Smooth muscle cell (in vitro differentiated cells): Measurements from ENCODE around the gene NFKBIZ. TPM values are rescaled to one million over a fixed set of nuclear protein-coding genes. Genes with fewer than 3 reads are reported as not detected.

Experiments used
- DNase-seq: peaks from one replicate; lab custom pipeline; 2025; ENCODE audit not compliant: unreplicated experiment; lab: John Stamatoyannopoulos, UW
- H2AFZ ChIP-seq: fragments of 200-600 bp; sonication (generic); 2 replicates; pipeline ENCODE4 v1.6.0; 2016; ENCODE audit warnings: antibody characterized with exemption, low read depth, mild to moderate bottlenecking
- H3F3A ChIP-seq: fragments of 200-600 bp; sonication (generic); 2 replicates; pipeline ENCODE4 v1.6.0; 2017; ENCODE audit warnings: antibody characterized with exemption, low read depth
- H3K27ac ChIP-seq: fragments of 200-600 bp; sonication (generic); 2 replicates; pipeline ENCODE4 v1.5.1; 2016; ENCODE audit warnings: low read depth, mild to moderate bottlenecking
- H3K27me3 ChIP-seq: fragments of 200-600 bp; sonication (generic); 2 replicates; pipeline ENCODE4 v1.6.1; 2016; ENCODE audit warnings: low read depth, mild to moderate bottlenecking
- H3K36me3 ChIP-seq: fragments of 200-600 bp; sonication (generic); 2 replicates; pipeline ENCODE4 v1.5.1; 2016; ENCODE audit warnings: low read depth
- H3K4me1 ChIP-seq: fragments of 200-600 bp; sonication (generic); 2 replicates; pipeline ENCODE4 v1.5.1; 2016; ENCODE audit warnings: low read depth
- H3K4me2 ChIP-seq: fragments of 200-600 bp; sonication (generic); 2 replicates; pipeline ENCODE4 v1.6.0; 2016; ENCODE audit warnings: mild to moderate bottlenecking
- H3K4me3 ChIP-seq: fragments of 200-600 bp; sonication (generic); 2 replicates; pipeline ENCODE4 v1.5.1; 2016; ENCODE audit warnings: mild to moderate bottlenecking
- H3K79me2 ChIP-seq: fragments of 200-600 bp; sonication (generic); 2 replicates; pipeline ENCODE4 v1.6.0; 2016; ENCODE audit warnings: low read depth, mild to moderate bottlenecking
- H3K9ac ChIP-seq: fragments of 200-600 bp; sonication (generic); 2 replicates; pipeline ENCODE4 v1.6.0; 2016; ENCODE audit warnings: low read depth
- H3K9me3 ChIP-seq: fragments of 200-600 bp; sonication (generic); replicated peaks from 2 replicates; pipeline ENCODE4 v1.5.1; 2016; ENCODE audit warnings: low read depth
- H4K20me1 ChIP-seq: fragments of 200-600 bp; sonication (generic); 2 replicates; pipeline ENCODE4 v1.6.0; 2016; ENCODE audit warnings: low read depth
- CTCF ChIP-seq: fragments of 200-600 bp; sonication (generic); IDR thresholded peaks from 2 replicates; pipeline ENCODE4 v1.5.1; 2017; ENCODE audit warnings: borderline replicate concordance, mild to moderate bottlenecking, antibody characterized with exemption; ENCODE audit not compliant: insufficient read depth, poor library complexity, severe bottlenecking
- WGBS: methylation state at CpG from one replicate; pipeline ENCODE4 v1.1.7; 2016; ENCODE audit warnings: low lambda C conversion rate; 5-methylcytosine and 5-hydroxymethylcytosine counted together
- polyA plus RNA-seq: library from polyadenylated mRNA; unstranded; fragments of >200 nt; fragmentation: Nextera tagmentation; extraction: Ambion mirVana; gene quantifications from 2 replicates; pipeline ENCODE4 v1.2.1, GENCODE V29; 2016
- total RNA-seq: library from RNA; depleted of rRNA; stranded (reverse); fragments of >200 nt; gene quantifications from 2 replicates; pipeline ENCODE4 v1.2.3, GENCODE V29; 2014

Gene NFKBIZ
- total and polyA plus RNA-seq, 2 experiments from 2014 or later: 236 to 306 TPM

DNA sequence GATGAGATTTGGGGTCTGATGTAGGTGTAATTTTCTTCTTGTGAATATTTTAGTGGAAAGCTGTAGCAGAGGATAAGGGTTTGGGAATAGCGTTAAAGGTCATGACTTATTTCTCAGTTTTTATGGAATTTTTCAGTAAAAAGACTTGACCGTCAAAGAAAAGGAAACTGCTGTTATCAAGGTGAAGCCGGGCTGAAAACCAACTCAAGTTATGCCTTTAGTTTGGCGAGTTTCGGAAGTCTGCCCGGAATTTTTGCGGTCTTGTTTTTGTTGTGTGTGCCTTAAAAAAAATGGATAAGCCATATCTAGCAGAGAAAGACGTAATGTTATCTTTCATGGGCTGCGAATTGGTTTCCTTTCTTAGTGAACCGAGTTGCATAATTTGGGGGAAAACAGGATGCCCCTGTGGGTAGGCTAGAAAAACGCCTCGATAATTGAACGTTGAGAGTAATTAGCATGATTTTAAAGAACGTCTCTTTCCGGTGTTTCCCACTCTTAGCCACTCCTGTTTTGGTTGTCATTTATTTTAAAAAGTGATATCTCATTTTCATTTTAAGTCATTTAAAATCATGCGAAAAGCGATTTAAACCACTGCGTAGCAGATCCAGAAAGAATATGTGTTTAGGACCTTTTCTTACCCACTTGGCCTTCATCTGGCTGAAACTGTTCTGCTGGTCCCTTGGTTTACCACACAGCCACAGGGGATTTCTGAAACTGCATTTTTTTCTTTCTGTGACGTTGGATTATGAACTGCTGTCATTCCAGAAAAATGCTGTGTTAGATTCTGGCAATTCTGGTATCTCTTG lies 1.1 kb downstream of the NFKBIZ start:
- DNase-seq: no peak
- Histone ChIP-seq H3K4me2 (peak overlapping the region; percentile 88), H3K4me1 (peaks cover 14% of the 10 kb centered on the region), H4K20me1 (peaks cover 61% of the 10 kb centered on the region), H2AFZ (no peak overlapping the region), H3F3A (peaks cover 58% of the 10 kb centered on the region), H3K79me2 (peaks cover 69% of the 10 kb centered on the region), H3K9me3 (no peaks in the 10 kb centered on the region), H3K4me3 (peak overlapping the region; percentile 96), H3K9ac (peak overlapping the region; percentile 99), H3K36me3 (peaks cover 31% of the 10 kb centered on the region), H3K27ac (peak overlapping the region; percentile 90), H3K27me3 (no peaks in the 10 kb centered on the region)
- no peak for TF ChIP-seq CTCF
- WGBS: 1% methylated on average over 19 of the region's 19 CpGs

GRCh38 chr3:101851072-101851770 lies 1.9 kb downstream of the NFKBIZ start:
- no peaks in the 10 kb centered on the region for H3K27me3 ChIP-seq
- WGBS: 58% methylated on average over 5 of the region's 5 CpGs
- H3K4me3 ChIP-seq: peak overlapping the region; percentile 96
- H3K9me3 ChIP-seq: no peaks in the 10 kb centered on the region
- peaks cover 69% of the 10 kb centered on the region for H4K20me1 ChIP-seq
- H3K4me1 ChIP-seq: peaks cover 14% of the 10 kb centered on the region
- peaks cover 67% of the 10 kb centered on the region for H3K79me2 ChIP-seq
- H3K36me3 ChIP-seq: peaks cover 32% of the 10 kb centered on the region
- H3K9ac ChIP-seq: peak overlapping the region; percentile 99
- H3K4me2 ChIP-seq: peak overlapping the region; percentile 88
- TF ChIP-seq CTCF: no peak
- peaks cover 60% of the 10 kb centered on the region for H3F3A ChIP-seq
- no peak overlapping the region for H2AFZ ChIP-seq
- DNase-seq: no peak
- peak overlapping the region; percentile 90 for H3K27ac ChIP-seq

GRCh38 chr3:101851850-101852714 lies 2.8 kb downstream of the NFKBIZ start:
- Histone ChIP-seq H3K4me3 (peak overlapping the region; percentile 96), H4K20me1 (peaks cover 77% of the 10 kb centered on the region), H3K9me3 (no peaks in the 10 kb centered on the region), H3F3A (peaks cover 65% of the 10 kb centered on the region), H3K27me3 (no peaks in the 10 kb centered on the region), H3K4me2 (peak overlapping the region; percentile 88), H3K36me3 (peaks cover 41% of the 10 kb centered on the region), H3K79me2 (peaks cover 64% of the 10 kb centered on the region), H3K27ac (peak overlapping the region; percentile 90), H3K9ac (peak overlapping the region; percentile 99), H2AFZ (no peak overlapping the region), H3K4me1 (peaks cover 14% of the 10 kb centered on the region)
- no peak for TF ChIP-seq CTCF
- WGBS: 73% methylated on average over 6 of the region's 6 CpGs
- no peak for DNase-seq
